HG03095 (cell line): ENCODE measurements around the gene ANKRD36.
"Not testable (repeated sequence)": the region's sequence is repeated elsewhere in the genome, so short reads cannot be mapped to it uniquely, and the experiment has no call there.

Source experiments
- ATAC-seq: cut with Tn5 transposase; IDR thresholded peaks from one replicate; pipeline ENCODE4 v1.9.1; 2021; ENCODE audit warnings: moderate library complexity; ENCODE audit not compliant: unreplicated experiment

Gene ANKRD36

GRCh38 chr2:97113050-97113881 is at the start of gene ANKRD36:
ANKRD36 (plus strand) TSS chr2:97113153; CDS start chr2:97113740, 587 bp downstream.
- ATAC-seq = peak; percentile 96

GRCh38 chr2:97066030-97066429 is 46.9 kb upstream of the ANKRD36 start:
- ATAC-seq = not testable (repeated sequence)

- no peak for ATAC-seq
Observed at GRCh38 chr2:97067279-97068004, 45.5 kb upstream of the ANKRD36 start.

GRCh38 chr2:97068074-97068473 is 44.9 kb upstream of the ANKRD36 start:
- ATAC-seq = no peak

GRCh38 chr2:97068722-97069121 is 44.2 kb upstream of the ANKRD36 start:
- ATAC-seq = not testable (repeated sequence)

GRCh38 chr2:97070915-97071314 is 42.0 kb upstream of the ANKRD36 start:
- ATAC-seq = not testable (repeated sequence)

- ATAC-seq = not testable (repeated sequence)
Observed at GRCh38 chr2:97077213-97077612, 35.7 kb upstream of the ANKRD36 start.

GRCh38 chr2:97080855-97081254 is 32.1 kb upstream of the ANKRD36 start:
- ATAC-seq = not testable (repeated sequence)

GRCh38 chr2:97082206-97082605 is 30.7 kb upstream of the ANKRD36 start:
- not testable (repeated sequence) for ATAC-seq

GRCh38 chr2:97083516-97083915 is 29.4 kb upstream of the ANKRD36 start:
- ATAC-seq = not testable (repeated sequence)

GRCh38 chr2:97085093-97085492 is 27.9 kb upstream of the ANKRD36 start:
- ATAC-seq = not testable (repeated sequence)

GRCh38 chr2:97088706-97089105 is 24.2 kb upstream of the ANKRD36 start:
- not testable (repeated sequence) for ATAC-seq

- ATAC-seq = not testable (repeated sequence)
Observed at GRCh38 chr2:97092946-97093345, 20.0 kb upstream of the ANKRD36 start.

GRCh38 chr2:97093983-97094771 is 18.8 kb upstream of the ANKRD36 start:
- peak; percentile 18 for ATAC-seq

GRCh38 chr2:97094772-97095611 is 18.0 kb upstream of the ANKRD36 start, which contains the start of gene FAHD2B:
FAHD2B (minus strand) TSS chr2:97094882; CDS start chr2:97091706, 3,176 bp downstream.
- ATAC-seq = peak; percentile 85

GRCh38 chr2:97095661-97096060 is 17.3 kb upstream of the ANKRD36 start:
- ATAC-seq = no peak

GRCh38 chr2:97098786-97099372 is 14.1 kb upstream of the ANKRD36 start:
- not testable (repeated sequence) for ATAC-seq

GRCh38 chr2:97106878-97107277 is 6.1 kb upstream of the ANKRD36 start:
- not testable (repeated sequence) for ATAC-seq

- ATAC-seq = not testable (repeated sequence)
Observed at GRCh38 chr2:97111246-97111645, 1.7 kb upstream of the ANKRD36 start.
